Measurements from ENCODE around the gene HERPUD1.
A peak's percentile ranks its signal among the peaks of the same experiment; 100 is the strongest.

Gene HERPUD1

GRCh38 chr16:56936491-56936890 lies 4.5 kb downstream of the HERPUD1 start:
- no peak for DNase-seq

- no peak for DNase-seq
Measured at GRCh38 chr16:56936950-56937349, 5.0 kb downstream of the HERPUD1 start.

GRCh38 chr16:56938664-56939513 lies 6.9 kb downstream of the HERPUD1 start:
- DNase-seq: no peak

GRCh38 chr16:56939801-56940200 lies 7.9 kb downstream of the HERPUD1 start:
- no peak for DNase-seq

- DNase-seq: no peak
Measured at GRCh38 chr16:56941092-56941491, 9.2 kb downstream of the HERPUD1 start.

- DNase-seq: no peak
Measured at GRCh38 chr16:56941856-56942331, 10.0 kb downstream of the HERPUD1 start.

- no peak for DNase-seq
Measured at GRCh38 chr16:56943761-56944375, 11.9 kb downstream of the HERPUD1 start.

GRCh38 chr16:56944954-56945839 lies 13.3 kb downstream of the HERPUD1 start:
- peak; percentile 74 for DNase-seq

- no peak for DNase-seq
Measured at GRCh38 chr16:56945847-56946527, 14.0 kb downstream of the HERPUD1 start.

- DNase-seq: no peak
Measured at GRCh38 chr16:56946767-56947603, 15.0 kb downstream of the HERPUD1 start.

- DNase-seq: no peak
Measured at GRCh38 chr16:56947604-56947995, 15.7 kb downstream of the HERPUD1 start.

GRCh38 chr16:56948234-56948633 lies 16.3 kb downstream of the HERPUD1 start:
- no peak for DNase-seq

- DNase-seq: no peak
Measured at GRCh38 chr16:56950051-56950450, 18.1 kb downstream of the HERPUD1 start.

- DNase-seq: no peak
Measured at GRCh38 chr16:56950455-56950854, 18.5 kb downstream of the HERPUD1 start.

GRCh38 chr16:56950881-56951771 lies 19.2 kb downstream of the HERPUD1 start:
- peak; percentile 81 for DNase-seq

- no peak for DNase-seq
Measured at GRCh38 chr16:56953006-56953405, 21.1 kb downstream of the HERPUD1 start.

- DNase-seq: no peak
Measured at GRCh38 chr16:56956076-56956475, 24.1 kb downstream of the HERPUD1 start.

- DNase-seq: no peak
Measured at GRCh38 chr16:56956756-56957155, 24.8 kb downstream of the HERPUD1 start.

GRCh38 chr16:56960681-56961281 lies 28.8 kb downstream of the HERPUD1 start:
- no peak for DNase-seq

GRCh38 chr16:56961386-56961785 lies 29.4 kb downstream of the HERPUD1 start:
- no peak for DNase-seq
